Hematopoietic multipotent progenitor cell treated with erythropoietin and hydrocortisone succinate and interleukin-3 and kit ligand, for 15 days (in vitro differentiated cells): ENCODE results near the gene OR2S2.

Experiments
- DNase-seq: peaks from one replicate; pipeline ENCODE4 v3.0.0-alpha.2; 2015; ENCODE audit warnings: low spot score

Gene OR2S2

DNA sequence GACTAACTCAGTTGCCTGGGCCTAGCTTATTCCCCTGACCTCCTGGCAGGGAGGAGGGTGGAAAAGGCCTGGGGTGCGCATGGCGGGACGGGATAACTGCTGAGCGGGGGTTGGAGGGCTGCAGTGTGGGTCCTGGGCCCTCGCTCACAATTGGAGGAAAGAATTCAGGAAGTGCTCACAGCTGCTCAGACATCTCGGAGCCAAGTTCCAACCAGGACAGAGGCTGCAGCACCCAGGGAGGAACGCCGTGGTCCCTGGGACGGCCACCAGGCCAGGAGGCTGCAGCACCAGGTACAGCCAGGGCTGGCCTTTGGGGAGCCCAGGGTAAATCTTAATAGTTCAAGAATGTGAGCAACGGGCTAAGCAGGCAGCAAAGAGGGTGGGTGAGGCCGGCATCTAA, 48.7 kb downstream of the OR2S2 start, which contains the start of gene SPAAR:
SPAAR (plus strand) TSS at position 217 of the 400 bp plus-strand sequence. CDS start 974 bp downstream, outside the sequence.
- DNase-seq, result no peak

DNA sequence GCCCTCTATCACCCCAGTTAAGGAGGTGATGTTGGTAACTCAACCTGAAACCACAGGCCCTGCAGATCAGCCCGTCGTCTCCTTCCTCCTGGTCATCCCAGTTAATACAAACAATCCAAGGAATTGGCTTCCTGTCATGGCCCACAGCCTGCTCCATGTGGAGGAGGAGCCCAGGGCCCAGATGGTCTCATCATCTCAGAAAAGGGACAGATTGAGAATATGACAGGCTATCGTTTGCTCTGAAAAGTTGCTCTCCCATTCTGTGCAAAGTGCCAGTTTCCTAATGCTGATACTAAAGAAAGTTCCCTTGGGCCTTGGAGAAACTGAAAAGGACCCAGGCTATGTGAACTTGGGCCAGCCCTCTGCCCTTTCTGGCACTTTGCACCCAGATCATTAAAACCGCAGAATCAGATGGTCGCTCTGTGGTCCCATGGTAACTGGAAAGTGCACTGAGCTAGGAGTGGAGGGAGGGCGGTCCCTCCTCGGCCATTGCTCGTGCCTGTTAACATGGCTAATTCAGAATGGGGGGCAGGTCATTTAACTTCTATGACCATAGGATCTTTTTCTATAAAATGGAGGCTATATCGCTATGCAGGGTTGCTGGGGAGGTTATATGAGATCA, 49.3 kb downstream of the OR2S2 start:
- DNase-seq, result no peak

DNA sequence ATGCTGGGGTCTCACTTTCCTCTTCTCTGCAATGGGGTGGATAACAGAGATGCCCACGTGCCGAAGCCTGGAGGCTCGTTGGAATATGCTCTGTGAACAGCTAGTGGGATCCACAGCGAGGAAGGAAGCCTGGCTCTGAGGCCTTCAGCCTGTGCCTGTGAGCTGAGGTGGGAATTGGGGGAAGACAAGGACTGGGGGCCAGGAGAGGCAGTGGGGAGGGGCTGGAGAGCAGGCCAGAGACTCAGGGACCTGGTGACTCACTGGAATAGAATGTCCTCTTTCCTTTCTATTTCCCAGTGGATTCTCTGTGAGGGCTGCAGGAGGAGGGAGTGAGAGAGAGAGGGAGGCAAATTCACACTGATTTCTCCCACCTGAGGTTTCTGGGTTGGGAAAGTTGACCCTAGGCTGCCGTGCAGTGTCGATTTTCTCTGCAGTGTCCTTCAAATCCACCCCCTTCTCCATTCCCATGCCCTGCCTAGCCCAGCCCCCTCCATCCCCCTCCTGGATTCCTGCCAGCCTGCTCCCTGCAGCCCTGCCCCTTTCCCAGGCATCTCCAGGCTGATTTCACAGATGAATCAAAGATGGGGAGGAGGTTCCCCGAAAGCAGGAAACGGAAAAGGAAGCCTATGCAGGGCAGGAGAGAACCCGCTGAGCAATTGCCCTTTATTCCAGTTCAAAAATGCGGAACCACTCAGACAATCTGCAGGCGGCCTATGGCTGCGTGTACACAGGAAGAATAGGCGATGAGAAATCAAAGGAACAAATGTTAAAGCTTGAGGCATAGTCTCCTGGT, 50.0 kb downstream of the OR2S2 start:
- DNase-seq, result no peak
